Breast epithelium (tissue), 3 donors: ENCODE data around the gene DDR2.

Experiments
- CTCF ChIP-seq, 3 donors: fragments of 450-650 bp; IDR thresholded peaks; one replicate each; pipeline ENCODE4 v1.5.1; 2016 to 2017; ENCODE audit warnings: antibody characterized with exemption in 3 of 3, mild to moderate bottlenecking in 3 of 3, moderate library complexity in 3 of 3
- POLR2A ChIP-seq: fragments of 450-650 bp; IDR thresholded peaks from one replicate; pipeline ENCODE4 v1.6.1; 2016; ENCODE audit warnings: antibody characterized with exemption, mild to moderate bottlenecking, moderate library complexity
- POLR2AphosphoS5 ChIP-seq, 3 donors: sonication (generic); formaldehyde crosslinking; IDR thresholded peaks; one replicate each; pipeline ENCODE4 v1.6.1; 2017; ENCODE audit warnings: antibody characterized with exemption in 3 of 3

- TF ChIP-seq CTCF (IDR thresholded peaks at IDR 0.05) (no peak), POLR2AphosphoS5 (IDR thresholded peaks at IDR 0.05) (no peak), POLR2A (no peak)
These were observed 197.0 kb downstream of the DDR2 start for GRCh38 chr1:162829268-162829667.
